HFF-Myc (cell line): ENCODE measurements around the gene GOLGA6A.

Experiments used
- DNase-seq: peaks from one replicate; pipeline ENCODE4 v3.0.0-alpha.2; 2011; ENCODE audit warnings: low read depth; ENCODE audit errors: extremely low read depth
- H3K4me3 ChIP-seq: replicated peaks from 2 replicates; pipeline ENCODE4 v1.5.1; 2011; ENCODE audit warnings: low read depth, mild to moderate bottlenecking, control low read depth, low read length
- CTCF ChIP-seq: IDR thresholded peaks from 2 replicates; pipeline ENCODE4 v1.5.1; 2012; ENCODE audit warnings: mild to moderate bottlenecking, low read depth, low read length, control low read depth; ENCODE audit errors: missing control alignments

GOLGA6A gene

GRCh38 chr15:74032606-74033561 is 49.5 kb downstream of the GOLGA6A start:
- H3K4me3 ChIP-seq, result no peak overlapping the region
- DNase-seq, result no peak
- TF ChIP-seq CTCF, result no peak

DNA sequence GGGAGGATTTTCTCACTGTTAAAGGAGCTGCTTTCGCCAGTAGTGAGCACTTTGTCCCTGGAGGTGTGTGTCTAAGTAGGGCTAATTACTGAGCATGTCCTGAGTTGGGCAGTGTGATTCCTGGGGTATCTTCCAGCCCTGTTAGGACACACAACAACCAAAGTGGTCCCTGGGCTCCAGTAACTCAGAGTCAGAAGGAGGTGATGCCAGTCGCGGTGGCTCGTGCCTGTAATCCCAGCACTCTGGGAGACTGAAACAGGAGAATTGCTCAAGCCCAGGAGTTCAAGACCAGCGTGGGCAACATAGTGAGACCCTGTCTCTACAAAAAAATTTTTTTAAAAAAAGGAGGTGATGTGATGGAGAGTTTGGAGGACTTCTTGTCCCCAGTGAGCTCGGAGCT is 50.3 kb downstream of the GOLGA6A start:
- no peak overlapping the region for H3K4me3 ChIP-seq
- DNase-seq, result no peak
- no peak for TF ChIP-seq CTCF

DNA sequence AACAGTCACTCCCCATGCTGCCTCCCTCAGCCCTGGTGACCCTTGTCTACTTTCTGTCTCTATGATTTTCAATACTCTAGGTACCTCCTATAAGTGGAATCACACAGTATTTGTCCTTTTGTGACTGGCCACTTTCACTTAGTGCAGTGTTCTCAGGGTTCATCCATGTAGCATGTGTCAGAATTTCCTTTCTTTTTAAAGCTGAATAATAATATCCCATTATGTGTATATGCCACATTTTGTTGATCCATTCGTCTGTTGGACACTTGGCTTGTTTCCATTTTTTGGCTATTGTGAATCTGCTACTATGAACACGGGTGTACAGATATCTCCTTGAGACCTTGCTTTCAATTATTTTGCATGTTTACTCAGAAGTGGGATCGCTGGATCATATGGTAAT is 53.7 kb downstream of the GOLGA6A start:
- TF ChIP-seq CTCF, result no peak
- H3K4me3 ChIP-seq, result no peak overlapping the region
- no peak for DNase-seq

GRCh38 chr15:74027688-74028087 is 54.7 kb downstream of the GOLGA6A start:
- no peak overlapping the region for H3K4me3 ChIP-seq
- no peak for DNase-seq
- no peak for TF ChIP-seq CTCF

DNA sequence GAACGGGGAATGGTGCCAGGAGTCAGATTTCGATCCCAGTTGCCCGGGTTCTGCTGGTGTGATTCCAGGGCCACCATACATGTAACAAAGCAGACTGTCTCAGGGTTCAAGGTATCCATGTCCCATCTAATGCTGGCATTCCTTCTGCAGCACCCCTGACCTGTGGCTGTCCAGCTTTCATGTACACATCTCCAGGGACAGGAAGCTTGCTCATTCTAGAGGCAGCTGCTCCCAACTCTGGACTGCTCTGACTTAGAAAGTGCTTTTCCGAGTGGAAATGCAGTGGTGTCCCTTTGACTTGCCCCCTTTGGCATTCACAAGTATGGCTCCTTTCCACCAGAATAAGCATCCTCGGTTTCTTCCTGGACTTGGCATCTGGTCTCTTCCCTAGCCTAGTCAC is 56.9 kb downstream of the GOLGA6A start:
- no peak overlapping the region for H3K4me3 ChIP-seq
- TF ChIP-seq CTCF, result no peak
- no peak for DNase-seq

GRCh38 chr15:74024687-74025086 is 57.7 kb downstream of the GOLGA6A start:
- no peak for DNase-seq
- no peak for TF ChIP-seq CTCF
- H3K4me3 ChIP-seq, result no peak overlapping the region
